ENCODE results near the gene KRTAP4-16.
"Not testable (repeated sequence)": the region's sequence is repeated elsewhere in the genome, so short reads cannot be mapped to it uniquely, and the experiment has no call there.

- TF ChIP-seq, protein P1, sequence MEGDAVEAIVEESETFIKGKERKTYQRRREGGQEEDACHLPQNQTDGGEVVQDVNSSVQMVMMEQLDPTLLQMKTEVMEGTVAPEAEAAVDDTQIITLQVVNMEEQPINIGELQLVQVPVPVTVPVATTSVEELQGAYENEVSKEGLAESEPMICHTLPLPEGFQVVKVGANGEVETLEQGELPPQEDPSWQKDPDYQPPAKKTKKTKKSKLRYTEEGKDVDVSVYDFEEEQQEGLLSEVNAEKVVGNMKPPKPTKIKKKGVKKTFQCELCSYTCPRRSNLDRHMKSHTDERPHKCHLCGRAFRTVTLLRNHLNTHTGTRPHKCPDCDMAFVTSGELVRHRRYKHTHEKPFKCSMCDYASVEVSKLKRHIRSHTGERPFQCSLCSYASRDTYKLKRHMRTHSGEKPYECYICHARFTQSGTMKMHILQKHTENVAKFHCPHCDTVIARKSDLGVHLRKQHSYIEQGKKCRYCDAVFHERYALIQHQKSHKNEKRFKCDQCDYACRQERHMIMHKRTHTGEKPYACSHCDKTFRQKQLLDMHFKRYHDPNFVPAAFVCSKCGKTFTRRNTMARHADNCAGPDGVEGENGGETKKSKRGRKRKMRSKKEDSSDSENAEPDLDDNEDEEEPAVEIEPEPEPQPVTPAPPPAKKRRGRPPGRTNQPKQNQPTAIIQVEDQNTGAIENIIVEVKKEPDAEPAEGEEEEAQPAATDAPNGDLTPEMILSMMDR (IDR thresholded peaks at IDR 0.05) = not testable (repeated sequence)
- not testable (repeated sequence) for TF ChIP-seq POLR2AphosphoS5 (IDR thresholded peaks at IDR 0.05)
Measured at GRCh38 chr17:41105347-41105746, 3.3 kb upstream of the KRTAP4-16 start, which contains the start of gene KRTAP4-9.
